DLD1 (cell line): ENCODE data around the gene ZDHHC5.
"Not testable (repeated sequence)": the region's sequence is repeated elsewhere in the genome, so short reads cannot be mapped to it uniquely, and the experiment has no call there.

Experiments
- in situ Hi-C: cut with HindIII; loops from 2 replicates; pipeline ENCODE4 v1.10.0; 2017; ENCODE audit warnings: low sequenced_read_pairs

The ZDHHC5 gene

GRCh38 chr11:57657194-57658022 is 10.5 kb upstream of the ZDHHC5 start, which contains the start of gene CLP1:
Gene CLP1 (plus strand): TSS chr11:57657762. CDS start chr11:57659477, 1,715 bp downstream.
- in situ Hi-C loops, result no loop called here

- in situ Hi-C loops, result no loop called here
These were observed 9.9 kb upstream of the ZDHHC5 start for GRCh38 chr11:57658023-57658361.

GRCh38 chr11:57659669-57660068 is 8.2 kb upstream of the ZDHHC5 start:
- in situ Hi-C loops, result no loop called here

GRCh38 chr11:57662893-57663292 is 5.0 kb upstream of the ZDHHC5 start:
- in situ Hi-C loops, result no loop called here

GRCh38 chr11:57663975-57664374 is 3.9 kb upstream of the ZDHHC5 start:
- in situ Hi-C loops, result no loop called here

GRCh38 chr11:57667117-57667735 is 688 bp upstream of the ZDHHC5 start:
- in situ Hi-C loops, result no loop called here

GRCh38 chr11:57668434-57668782 is 494 bp downstream of the ZDHHC5 start:
- in situ Hi-C loops, result no loop called here

GRCh38 chr11:57674251-57674650 is 6.3 kb downstream of the ZDHHC5 start:
- in situ Hi-C loops, result no loop called here

GRCh38 chr11:57675176-57675941 is 7.4 kb downstream of the ZDHHC5 start:
- in situ Hi-C loops, result no loop called here

GRCh38 chr11:57679396-57679795 is 11.5 kb downstream of the ZDHHC5 start:
- in situ Hi-C loops, result no loop called here

- in situ Hi-C loops, result no loop called here
These were observed 12.6 kb downstream of the ZDHHC5 start for GRCh38 chr11:57680552-57680874.

GRCh38 chr11:57681168-57681567 is 13.3 kb downstream of the ZDHHC5 start:
- in situ Hi-C loops, result no loop called here

GRCh38 chr11:57690474-57690873 is 22.6 kb downstream of the ZDHHC5 start:
- in situ Hi-C loops, result not testable (repeated sequence)

GRCh38 chr11:57698843-57699365 is 31.0 kb downstream of the ZDHHC5 start:
- in situ Hi-C loops, result no loop called here

- in situ Hi-C loops, result loop anchor here (25.0 kb wide), 1 partner anchor 112 kb away; no protein-coding TSS in a partner anchor
These were observed 31.9 kb downstream of the ZDHHC5 start for GRCh38 chr11:57699813-57700212.

- in situ Hi-C loops, result loop anchor here (25.0 kb wide), 1 partner anchor 112 kb away; no protein-coding TSS in a partner anchor
These were observed 32.5 kb downstream of the ZDHHC5 start for GRCh38 chr11:57700425-57700824.

- in situ Hi-C loops, result loop anchor here (25.0 kb wide), 1 partner anchor 109 kb away; no protein-coding TSS in a partner anchor
These were observed 35.4 kb downstream of the ZDHHC5 start for GRCh38 chr11:57703341-57703740.

GRCh38 chr11:57704932-57705331 is 37.0 kb downstream of the ZDHHC5 start:
- in situ Hi-C loops, result loop anchor here (25.0 kb wide), 1 partner anchor 107 kb away; no protein-coding TSS in a partner anchor

- in situ Hi-C loops, result loop anchor here (25.0 kb wide), 1 partner anchor 107 kb away; no protein-coding TSS in a partner anchor
These were observed 37.5 kb downstream of the ZDHHC5 start for GRCh38 chr11:57705432-57705831.

- in situ Hi-C loops, result loop anchor here (25.0 kb wide), 1 partner anchor 102 kb away; no protein-coding TSS in a partner anchor
These were observed 42.0 kb downstream of the ZDHHC5 start for GRCh38 chr11:57709802-57710367.
